NK-92 (cell line): Measurements from ENCODE around the gene ARL6IP5.

ENCODE experiments used
- DNase-seq: peaks from one replicate; lab custom pipeline; 2025; ENCODE audit not compliant: unreplicated experiment; lab: John Stamatoyannopoulos, UW

ARL6IP5 gene

DNA sequence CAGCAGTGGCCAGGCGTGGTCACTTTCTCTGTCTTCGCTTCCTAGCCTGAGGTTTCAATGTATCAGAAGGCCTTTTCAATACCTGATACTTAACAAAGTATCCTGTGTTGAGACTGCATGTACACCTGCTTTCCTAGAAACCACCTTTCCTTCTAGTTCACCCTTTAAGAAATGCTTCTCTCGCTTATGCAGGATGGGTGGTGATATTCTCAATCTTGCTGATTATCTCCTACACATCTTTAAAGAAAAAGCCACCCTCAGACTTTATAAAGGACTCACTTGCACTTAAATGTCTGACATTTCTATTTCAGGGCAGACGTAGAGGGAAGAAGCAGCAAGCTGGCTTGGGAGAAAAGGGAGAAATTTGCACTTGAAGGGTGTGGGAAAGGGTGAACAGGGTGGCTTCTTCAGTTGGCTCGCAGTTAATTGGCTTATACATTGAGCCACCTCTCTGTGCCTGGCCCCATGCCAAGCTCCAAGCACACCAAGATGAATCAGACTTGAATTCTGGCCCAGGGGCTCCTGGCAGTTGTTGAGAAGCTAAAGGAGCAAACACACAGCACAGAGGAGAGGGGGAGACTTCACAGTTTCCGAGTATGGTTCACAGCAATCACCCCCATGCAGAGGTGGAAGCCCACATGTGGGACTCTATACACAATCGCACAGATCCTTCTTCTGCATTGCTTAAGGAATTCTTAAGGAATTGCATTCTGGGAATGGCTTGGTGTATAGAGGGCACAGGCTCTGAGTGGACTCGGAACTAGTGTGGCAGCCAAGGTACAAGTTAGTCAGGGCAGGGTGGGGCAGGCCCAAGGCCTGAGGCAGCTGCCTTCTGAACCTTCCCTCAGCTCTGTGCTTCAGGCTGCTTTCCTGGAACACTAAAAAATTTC lies 1.3 kb downstream of the ARL6IP5 start:
- no peak for DNase-seq

DNA sequence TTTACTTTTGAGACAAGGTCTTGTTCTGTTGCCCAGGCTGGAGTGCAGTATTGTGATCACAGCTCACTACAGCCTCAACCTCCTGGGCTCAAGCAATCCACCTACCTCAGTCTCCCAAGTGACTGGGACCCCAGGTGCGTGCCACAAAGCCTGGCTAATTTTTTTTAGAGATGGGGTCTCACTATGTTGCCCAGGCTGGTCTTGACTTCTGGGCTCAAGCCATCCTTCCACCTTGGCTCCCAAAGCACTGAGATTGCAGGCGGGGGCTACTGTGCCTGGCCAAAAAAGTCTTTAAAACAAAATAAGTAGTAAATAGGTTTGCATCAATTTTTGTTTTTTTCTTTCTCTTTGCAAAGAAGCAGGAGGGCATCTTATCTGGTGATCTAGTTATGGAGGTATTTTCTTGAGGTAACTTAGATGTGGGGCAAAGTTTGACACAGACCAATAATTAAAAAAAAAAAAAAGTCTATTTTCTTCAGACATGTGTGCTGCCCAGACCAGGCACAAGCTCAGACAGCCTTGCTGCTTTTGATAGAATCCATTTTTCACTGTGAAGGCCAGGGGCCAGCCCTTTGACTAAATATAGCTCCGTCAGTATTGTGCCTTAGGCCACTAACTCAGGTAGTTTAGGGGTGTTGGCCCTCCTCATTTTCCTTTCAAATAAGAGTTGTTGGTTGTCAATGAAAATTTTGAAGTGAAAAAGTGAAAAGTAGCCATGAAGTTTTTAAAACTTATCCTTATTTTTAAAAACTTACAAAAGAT lies 2.5 kb downstream of the ARL6IP5 start:
- DNase-seq, result no peak

DNA sequence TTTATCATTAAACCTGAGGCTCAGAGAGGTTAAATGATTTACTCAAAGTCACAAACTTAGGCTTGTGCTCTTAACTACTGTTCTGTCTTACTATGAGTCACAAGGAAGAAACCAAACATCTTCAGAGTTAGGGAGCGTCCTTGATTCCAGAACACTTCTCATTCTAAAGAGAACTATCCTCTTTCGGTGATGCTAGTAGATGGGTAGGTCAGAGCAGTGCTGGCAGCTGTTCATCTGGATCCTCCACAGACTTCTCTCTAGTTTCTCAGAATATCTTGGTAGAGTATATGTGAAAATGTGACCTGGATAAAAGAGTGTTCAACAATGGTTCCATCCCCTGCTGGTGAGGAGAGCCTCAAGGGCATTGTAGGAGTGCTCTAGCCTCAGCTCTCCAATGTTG lies 3.3 kb downstream of the ARL6IP5 start:
- no peak for DNase-seq

DNA sequence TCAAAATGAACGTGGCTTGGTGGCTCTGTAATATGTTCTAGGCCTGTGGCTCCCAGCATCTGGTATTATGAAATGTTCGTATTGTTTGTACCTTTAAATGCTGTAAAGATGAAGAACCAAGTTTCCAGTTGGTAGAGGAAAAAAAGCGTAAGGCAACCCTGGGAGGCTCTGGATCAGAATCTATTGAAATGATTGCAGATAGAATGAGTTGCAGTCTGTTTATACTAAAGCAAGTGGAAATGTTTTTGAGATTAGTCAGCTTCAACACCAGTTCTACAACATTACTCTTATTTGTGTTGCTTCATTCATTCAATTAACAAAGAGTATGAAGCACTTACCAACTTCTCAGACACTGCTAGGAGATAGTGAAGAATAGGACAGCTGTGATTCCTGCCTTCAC lies 5.3 kb downstream of the ARL6IP5 start:
- no peak for DNase-seq

DNA sequence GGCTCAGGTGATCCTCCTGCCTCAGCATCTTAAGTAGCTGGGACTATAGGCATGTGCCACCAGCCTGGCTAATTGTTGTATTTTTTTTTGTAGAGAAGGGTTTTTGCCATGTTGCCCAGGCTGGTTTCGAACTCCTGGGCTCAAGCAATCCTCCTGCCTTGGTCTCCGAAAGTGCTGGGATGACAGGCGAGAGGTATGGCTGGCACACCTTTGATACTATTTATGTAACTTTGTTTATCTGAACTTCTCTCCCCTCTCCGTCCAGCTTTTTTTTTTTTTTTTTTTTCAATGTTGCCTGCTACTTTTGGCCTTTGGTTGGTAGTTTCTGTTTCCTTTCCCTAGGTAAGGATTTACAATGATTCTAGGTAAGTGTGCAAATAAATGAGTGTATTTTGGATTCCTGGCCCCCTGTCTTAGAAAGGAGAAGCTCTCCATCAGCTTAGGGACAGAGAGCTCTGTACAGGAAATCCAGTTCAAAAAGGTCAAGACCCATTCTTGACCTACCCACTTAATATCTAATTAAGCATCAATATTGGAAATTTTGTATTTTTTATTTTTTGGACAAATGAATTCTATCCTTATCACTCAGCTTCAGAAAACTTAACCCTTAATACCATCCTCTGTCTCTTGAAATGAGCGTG lies 6.8 kb downstream of the ARL6IP5 start:
- DNase-seq, result no peak

DNA sequence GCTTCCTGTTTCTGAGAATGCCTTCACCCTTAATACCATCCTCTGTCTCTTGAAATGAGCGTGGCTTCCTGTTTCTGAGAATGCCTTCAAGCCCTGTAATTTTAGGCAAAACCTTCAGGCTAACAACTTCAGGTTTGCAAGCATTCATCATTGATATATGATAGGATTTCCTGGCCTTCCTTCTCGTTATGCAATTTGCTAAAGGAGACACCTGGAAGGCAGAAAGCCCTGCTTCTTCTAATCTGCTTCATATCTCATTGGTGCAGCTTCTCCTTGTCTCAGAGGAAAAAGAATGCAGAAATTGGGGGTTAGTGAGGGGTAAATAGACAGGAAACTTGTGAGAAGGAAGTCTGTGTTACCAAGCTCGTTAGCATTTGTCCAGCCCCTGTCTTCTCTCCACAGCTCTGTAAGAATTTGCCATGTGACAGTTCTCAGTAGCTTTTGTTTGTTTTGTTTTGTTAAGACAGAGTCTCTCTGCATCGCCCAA lies 7.3 kb downstream of the ARL6IP5 start:
- no peak for DNase-seq

DNA sequence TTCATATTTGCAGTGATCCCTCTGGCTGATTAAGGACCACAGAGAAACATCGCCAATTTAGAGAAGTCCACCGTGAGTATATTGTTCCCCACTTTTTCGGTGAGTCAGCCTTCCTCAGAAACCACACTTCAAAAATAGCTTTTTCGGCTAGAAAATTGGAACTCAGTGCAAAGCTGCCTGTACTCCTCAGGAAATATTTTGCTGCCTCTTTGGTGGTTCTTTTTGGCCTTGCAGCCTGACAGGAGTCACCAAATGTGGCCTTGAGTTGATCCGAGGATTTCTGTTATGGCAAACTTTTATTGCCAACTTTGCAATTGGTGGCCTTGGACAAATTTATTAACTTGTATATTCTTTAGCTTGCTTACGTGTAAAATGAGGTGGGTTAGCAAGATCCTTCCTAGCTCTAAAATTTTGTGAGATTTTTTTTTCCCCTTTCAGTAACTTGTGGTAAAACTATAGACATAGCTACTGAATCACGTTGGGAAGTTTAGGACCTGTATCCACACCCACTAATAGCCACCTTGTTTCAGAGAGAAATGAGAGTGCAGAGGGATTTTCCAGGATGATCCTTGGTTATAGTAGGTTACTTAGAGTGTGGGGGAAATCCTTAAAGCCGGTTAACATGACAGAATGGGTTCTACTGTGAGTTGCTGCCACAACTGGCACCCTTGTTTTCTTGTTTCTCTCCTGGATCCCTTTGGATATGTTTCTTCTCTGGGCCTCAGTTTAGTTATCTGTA lies 9.9 kb downstream of the ARL6IP5 start:
- no peak for DNase-seq

DNA sequence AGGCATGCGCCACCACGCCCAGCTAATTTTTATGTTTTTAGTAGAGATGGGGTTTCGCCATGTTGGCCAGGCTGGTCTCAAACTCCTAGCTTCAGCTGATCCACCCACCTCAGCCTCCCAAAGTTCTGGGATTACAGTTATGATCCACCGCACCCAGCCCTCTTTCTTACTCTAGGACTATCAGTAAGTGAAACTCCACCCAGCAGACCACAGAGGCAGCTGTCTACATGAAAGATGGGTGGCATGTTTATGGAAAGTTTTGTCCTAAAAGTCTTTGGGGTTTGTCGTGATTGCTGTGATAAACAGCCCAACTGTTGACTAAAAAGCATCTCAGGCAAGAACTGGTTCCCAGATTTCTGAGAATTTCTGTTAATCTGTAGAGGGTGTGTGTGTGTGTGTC lies 10.9 kb downstream of the ARL6IP5 start:
- DNase-seq, result no peak

DNA sequence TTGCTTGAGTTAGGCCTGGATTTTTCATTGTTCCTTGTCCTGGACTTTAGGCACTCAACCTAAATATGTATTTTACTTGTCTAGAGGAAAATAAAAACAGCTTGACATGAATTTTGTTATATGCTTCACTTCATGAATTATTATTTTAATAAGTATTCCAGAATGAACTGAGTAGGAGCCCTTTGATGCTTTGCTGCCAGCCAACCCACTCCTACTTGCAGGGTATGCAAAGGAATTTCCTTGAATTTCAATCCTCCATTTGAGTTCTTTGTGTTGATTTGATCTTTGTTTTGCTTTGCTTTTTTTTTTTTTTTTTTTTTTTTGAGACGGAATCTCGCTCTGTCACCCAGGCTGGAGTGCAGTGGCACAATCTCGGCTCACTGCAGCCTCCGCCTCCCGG lies 11.6 kb downstream of the ARL6IP5 start:
- DNase-seq, result no peak

DNA sequence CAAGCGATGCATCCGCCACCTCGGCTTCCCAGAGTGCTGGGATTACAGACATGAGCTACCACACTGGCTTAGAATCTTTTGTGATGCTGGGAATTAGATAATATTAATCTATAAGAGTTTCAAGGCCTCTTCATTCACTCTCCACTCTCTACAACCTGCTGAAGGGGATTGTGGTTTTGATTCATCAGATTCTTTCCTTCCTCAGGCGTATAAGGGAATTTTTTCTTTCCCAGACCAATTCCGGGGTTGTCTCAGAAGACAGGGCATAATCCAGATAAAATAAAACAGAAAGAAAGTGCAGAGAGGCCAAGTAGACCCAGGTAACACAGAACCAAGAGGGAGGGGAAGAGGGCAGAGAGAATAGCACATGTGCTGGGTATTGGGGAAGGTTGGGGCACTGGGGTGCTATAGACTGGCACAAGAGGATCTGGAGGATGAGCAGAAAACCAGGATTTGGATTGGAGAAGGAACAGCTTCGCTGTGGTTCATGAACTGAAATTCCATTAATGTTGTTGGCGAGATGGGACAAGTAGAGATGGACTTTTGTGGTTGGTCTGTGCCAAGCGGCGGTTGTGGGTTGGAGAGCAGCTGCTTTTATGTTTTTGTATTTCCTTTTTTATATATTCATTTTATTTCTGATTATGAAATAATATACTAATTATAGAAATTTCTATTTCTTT lies 12.8 kb downstream of the ARL6IP5 start:
- no peak for DNase-seq

DNA sequence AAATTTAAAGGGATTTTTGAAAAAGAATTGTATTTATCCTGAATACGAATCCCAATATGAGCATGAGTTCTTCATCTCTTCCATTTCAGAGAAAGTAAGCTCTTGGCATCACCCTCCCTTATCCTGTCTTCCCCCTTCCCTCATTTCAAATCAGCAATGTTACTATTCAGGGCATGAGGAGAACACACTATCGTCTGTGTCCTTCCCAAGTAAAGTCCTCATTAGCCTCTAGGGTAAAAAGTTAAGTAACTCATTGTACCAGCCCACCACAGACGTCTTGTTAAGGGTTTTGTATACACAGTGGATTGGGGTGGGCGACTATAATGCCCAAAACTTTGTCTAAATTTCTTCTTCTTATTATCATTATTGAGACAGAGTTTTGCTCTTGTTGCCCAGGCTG lies 14.8 kb downstream of the ARL6IP5 start:
- no peak for DNase-seq

DNA sequence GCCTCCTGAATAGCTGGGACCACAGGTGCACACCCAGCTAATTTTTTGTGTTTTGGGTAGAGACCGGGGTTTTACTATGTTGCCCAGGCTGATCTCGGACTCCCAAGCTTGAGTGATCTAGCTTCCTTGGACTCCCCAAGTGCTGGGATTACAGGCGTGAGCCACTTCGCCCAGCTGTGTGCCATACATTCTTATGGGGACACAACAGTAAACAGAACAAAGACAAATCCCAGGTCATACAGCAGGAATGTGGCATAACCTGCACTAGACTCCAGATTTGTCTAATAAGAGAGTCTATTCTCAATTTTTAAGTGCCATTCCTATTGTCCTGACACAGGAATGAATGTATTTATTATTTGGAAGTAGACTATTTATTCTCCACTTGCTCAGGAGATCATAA lies 17.6 kb downstream of the ARL6IP5 start:
- DNase-seq, result no peak

DNA sequence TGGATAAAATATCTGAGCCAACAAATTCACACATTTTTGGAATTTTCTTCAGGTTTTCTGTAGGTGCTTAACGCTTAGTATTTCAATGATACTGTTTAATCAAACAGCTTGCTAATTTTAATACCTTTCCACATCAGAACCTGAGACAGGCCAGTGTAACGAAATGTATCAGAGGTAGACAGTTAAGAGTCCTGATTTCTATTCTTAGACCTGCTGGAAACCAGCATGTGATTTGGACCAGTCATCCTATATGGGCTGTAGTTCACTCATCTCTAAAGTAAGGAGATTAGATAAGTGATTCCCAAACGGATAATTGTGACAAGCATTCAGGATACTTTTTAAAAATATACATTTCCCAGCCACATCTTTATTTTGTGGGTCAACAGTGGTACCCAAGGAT lies 18.4 kb downstream of the ARL6IP5 start:
- DNase-seq, result no peak

DNA sequence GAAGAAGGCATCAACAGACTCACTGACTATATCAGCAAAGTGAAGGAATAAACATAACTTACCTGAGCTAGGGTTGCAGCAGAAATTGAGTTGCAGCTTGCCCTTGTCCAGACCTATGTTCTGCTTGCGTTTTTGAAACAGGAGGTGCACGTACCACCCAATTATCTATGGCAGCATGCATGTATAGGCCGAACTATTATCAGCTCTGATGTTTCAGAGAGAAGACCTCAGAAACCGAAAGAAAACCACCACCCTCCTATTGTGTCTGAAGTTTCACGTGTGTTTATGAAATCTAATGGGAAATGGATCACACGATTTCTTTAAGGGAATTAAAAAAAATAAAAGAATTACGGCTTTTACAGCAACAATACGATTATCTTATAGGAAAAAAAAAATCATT lies 19.8 kb downstream of the ARL6IP5 start:
- no peak for DNase-seq

DNA sequence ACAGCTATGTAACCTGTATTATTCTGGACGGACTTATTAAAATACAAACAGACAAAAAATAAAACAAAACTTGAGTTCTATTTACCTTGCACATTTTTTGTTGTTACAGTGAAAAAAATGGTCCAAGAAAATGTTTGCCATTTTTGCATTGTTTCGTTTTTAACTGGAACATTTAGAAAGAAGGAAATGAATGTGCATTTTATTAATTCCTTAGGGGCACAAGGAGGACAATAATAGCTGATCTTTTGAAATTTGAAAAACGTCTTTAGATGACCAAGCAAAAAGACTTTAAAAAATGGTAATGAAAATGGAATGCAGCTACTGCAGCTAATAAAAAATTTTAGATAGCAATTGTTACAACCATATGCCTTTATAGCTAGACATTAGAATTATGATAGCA lies 20.6 kb downstream of the ARL6IP5 start:
- DNase-seq, result no peak

DNA sequence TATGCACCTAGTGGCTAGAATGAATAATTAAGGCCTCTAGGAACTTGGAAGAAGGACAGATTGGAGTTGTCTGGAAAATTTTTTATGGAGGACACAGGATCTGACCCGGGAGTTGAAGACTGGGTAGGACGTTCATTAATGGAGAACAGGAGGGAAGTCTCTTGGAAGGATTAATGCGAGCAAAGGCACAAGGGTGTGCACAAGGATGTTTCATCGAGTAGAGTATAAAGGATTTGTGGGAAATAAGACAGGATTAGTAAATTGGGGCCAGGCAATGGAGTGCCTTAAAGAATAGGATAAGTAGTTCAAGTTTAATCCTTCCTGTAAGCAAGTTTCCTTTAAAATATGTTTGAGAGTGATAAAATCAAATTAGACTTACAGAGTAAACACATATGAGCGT lies 23.1 kb downstream of the ARL6IP5 start:
- DNase-seq, result no peak

DNA sequence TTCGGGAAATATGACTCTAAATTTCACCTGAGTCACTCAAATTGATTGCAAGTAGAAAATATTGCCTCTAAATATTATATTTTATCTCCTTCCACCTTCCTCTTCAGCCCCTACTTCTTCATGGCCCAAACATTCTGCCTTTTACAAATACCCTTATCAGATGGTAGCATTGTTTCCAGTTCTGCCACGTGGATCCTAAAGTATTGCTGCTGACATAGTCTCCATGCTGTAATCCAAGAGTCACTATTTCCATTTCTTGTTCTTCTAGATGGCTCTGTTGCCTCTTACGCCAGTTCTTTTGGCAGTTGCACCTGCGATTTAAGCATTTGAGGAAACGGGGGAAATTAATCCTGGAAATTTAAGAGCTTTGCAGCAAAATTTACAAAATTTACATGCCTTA lies 24.1 kb downstream of the ARL6IP5 start:
- DNase-seq, result no peak

DNA sequence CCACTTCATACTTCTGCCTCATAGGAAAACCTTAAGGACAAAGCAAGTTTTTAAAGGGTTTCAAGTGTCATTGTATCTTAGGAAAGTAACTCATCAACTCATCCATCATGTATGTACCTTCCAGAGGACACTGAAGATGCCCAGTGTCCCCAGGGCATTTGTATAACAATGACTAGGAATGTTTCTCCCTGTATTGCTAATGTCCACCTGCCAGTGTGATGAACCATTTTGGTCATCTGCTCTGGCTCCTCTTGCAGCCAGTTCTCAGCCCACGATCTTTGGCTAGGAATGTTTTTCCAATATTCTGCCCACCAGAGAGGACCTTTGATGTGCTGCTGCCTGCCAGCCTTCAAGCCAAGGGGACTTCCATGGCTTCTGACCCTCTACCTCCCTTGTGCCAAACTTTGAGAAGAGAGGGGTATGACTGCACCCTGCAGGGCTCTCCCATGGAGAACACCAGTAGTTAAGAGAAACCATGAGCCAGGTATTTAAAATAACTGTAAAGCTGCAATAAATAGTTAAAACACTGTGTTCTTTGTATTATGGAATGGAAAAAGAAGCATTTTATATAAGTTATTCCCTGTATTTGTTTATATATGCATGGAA lies 26.3 kb downstream of the ARL6IP5 start:
- no peak for DNase-seq

DNA sequence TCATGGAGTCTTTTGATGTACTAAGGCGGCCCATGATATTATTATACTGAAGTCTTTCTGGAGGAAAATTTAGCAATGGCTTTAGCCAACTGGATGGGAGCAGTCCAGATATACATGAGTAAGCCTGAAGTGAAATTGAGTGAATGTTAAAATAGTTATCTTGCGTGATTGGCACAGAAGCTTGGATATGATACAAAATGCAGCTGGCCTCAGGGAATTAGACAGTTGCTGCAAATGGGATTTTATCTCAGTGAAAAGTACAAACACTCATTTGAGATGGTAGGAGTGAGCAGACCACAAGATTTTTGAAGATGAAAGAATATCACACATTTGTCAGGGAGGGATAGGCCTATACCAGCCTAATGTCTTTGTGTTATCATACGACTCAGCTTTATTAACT lies 28.8 kb downstream of the ARL6IP5 start:
- no peak for DNase-seq

DNA sequence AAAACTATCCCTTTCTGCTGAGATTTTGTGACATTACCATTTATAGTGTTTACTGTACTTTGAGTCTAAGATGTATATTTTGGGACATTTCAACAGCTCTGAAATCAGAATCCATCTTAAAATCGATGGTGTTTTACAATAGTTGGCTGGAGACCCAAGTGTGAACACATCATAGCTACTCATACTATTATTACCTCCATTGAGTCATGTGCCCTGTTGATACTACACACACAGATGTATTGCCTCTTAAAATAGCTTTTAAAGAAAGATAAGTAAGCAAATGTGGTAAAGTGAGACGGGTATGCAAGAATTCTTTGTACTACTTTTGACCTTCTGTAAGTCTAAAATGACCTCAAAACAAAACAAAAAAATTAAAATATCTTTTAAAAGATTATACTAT lies 31.0 kb downstream of the ARL6IP5 start:
- DNase-seq, result no peak
